ENCODE measurements around the gene USP36.
A peak's percentile ranks its signal among the peaks of the same experiment; 100 is the strongest.
"Not testable (repeated sequence)": the region's sequence is repeated elsewhere in the genome, so short reads cannot be mapped to it uniquely, and the experiment has no call there.

The USP36 gene

GRCh38 chr17:78774956-78775571 is 65.5 kb downstream of the USP36 start:
- peak; percentile 58 to 82 for DNase-seq (ENCODE audit: extremely low read depth in 1 of 2, low read depth in 1 of 2)

- no peak for DNase-seq (ENCODE audit: extremely low read depth in 1 of 2, low read depth in 1 of 2)
Observed at GRCh38 chr17:78774453-78774852, 66.2 kb downstream of the USP36 start.

GRCh38 chr17:78771758-78772382 is 68.7 kb downstream of the USP36 start:
- DNase-seq (ENCODE audit: extremely low read depth in 1 of 2, low read depth in 1 of 2): no peak

GRCh38 chr17:78769196-78769773 is 71.3 kb downstream of the USP36 start:
- no peak for DNase-seq (ENCODE audit: extremely low read depth in 1 of 2, low read depth in 1 of 2)

- no peak for DNase-seq (ENCODE audit: extremely low read depth in 1 of 2, low read depth in 1 of 2)
Observed at GRCh38 chr17:78767806-78768205, 72.8 kb downstream of the USP36 start.

GRCh38 chr17:78766743-78767294 is 73.8 kb downstream of the USP36 start:
- no peak for DNase-seq (ENCODE audit: extremely low read depth in 1 of 2, low read depth in 1 of 2)

GRCh38 chr17:78766225-78766624 is 74.4 kb downstream of the USP36 start:
- no peak for DNase-seq (ENCODE audit: extremely low read depth in 1 of 2, low read depth in 1 of 2)

GRCh38 chr17:78765821-78766220 is 74.8 kb downstream of the USP36 start:
- no peak for DNase-seq (ENCODE audit: extremely low read depth in 1 of 2, low read depth in 1 of 2)

GRCh38 chr17:78764871-78765270 is 75.7 kb downstream of the USP36 start:
- DNase-seq (ENCODE audit: extremely low read depth in 1 of 2, low read depth in 1 of 2): no peak

GRCh38 chr17:78763561-78763960 is 77.1 kb downstream of the USP36 start:
- no peak for DNase-seq (ENCODE audit: extremely low read depth in 1 of 2, low read depth in 1 of 2)

- DNase-seq (ENCODE audit: extremely low read depth in 1 of 2, low read depth in 1 of 2): no peak
Observed at GRCh38 chr17:78761789-78762406, 78.7 kb downstream of the USP36 start.

- no peak for DNase-seq (ENCODE audit: extremely low read depth in 1 of 2, low read depth in 1 of 2)
Observed at GRCh38 chr17:78759969-78760352, 80.7 kb downstream of the USP36 start.

- DNase-seq (ENCODE audit: extremely low read depth in 1 of 2, low read depth in 1 of 2): no peak
Observed at GRCh38 chr17:78759203-78759968, 81.2 kb downstream of the USP36 start.

GRCh38 chr17:78753316-78754250 is 87.0 kb downstream of the USP36 start:
- no peak for DNase-seq (ENCODE audit: extremely low read depth in 1 of 2, low read depth in 1 of 2)

- no peak for DNase-seq (ENCODE audit: extremely low read depth in 1 of 2, low read depth in 1 of 2)
Observed at GRCh38 chr17:78751447-78752161, 89.0 kb downstream of the USP36 start.

- DNase-seq (ENCODE audit: extremely low read depth in 1 of 2, low read depth in 1 of 2): not testable (repeated sequence)
Observed at GRCh38 chr17:78751000-78751399, 89.6 kb downstream of the USP36 start.

GRCh38 chr17:78748730-78749317 is 91.8 kb downstream of the USP36 start:
- DNase-seq (ENCODE audit: extremely low read depth in 1 of 2, low read depth in 1 of 2): peak; percentile 51 to 79

GRCh38 chr17:78748048-78748729 is 92.4 kb downstream of the USP36 start:
- peak in 1 of 2 donors; percentile 60 for DNase-seq (ENCODE audit: extremely low read depth in 1 of 2, low read depth in 1 of 2)
